IPS-NIHi7 (cell line): ENCODE data around the gene NPC1L1.
A peak's percentile ranks its signal among the peaks of the same experiment; 100 is the strongest.

Source experiments
- DNase-seq: peaks from one replicate; pipeline ENCODE4 v3.0.0; 2012; ENCODE audit warnings: mixed read lengths; ENCODE audit errors: extremely low spot score

Gene NPC1L1

DNA sequence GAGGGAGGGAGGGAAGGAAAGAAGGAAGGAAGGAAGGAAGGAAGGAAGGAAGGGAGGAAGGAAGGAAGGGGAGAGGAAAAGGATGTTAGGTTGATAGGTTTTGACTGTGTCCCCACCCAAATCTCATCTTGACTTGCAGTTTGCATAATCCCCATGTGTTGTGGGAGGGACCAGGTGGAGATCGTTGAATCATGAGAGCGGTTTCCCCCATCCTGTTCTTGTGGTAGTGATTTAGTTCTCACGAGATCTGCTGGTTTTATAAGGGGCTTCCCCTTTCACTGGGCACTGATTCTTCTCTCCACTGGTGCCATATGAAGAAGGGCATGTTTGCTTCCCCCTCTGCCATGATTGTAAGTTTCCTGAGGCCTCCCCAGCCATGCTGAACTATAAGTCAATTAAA is 35.5 kb downstream of the NPC1L1 start:
- DNase-seq: no peak

- no peak for DNase-seq
Measured at GRCh38 chr7:44498230-44498954, 42.7 kb downstream of the NPC1L1 start.

GRCh38 chr7:44497155-44498027 is 43.7 kb downstream of the NPC1L1 start:
- no peak for DNase-seq

GRCh38 chr7:44496385-44496784 is 44.7 kb downstream of the NPC1L1 start:
- no peak for DNase-seq

DNA sequence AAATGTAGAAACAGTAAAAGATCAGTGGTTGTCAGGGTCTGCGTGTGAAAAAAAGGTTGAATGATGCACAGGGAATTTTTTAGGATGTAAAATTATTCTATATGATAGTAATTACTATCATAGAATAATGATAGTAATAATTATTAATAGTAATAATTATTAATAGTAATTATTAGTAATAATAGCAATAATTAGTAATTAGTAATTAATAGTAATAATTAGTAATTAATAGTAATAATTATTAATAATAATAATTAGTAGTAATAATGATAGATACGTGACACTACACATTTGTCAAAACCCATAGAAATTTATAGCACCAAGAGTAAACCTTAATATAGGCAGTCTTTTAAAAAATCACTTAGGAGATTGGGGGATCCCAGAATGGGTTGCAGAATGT is 46.2 kb downstream of the NPC1L1 start:
- DNase-seq: no peak

DNA sequence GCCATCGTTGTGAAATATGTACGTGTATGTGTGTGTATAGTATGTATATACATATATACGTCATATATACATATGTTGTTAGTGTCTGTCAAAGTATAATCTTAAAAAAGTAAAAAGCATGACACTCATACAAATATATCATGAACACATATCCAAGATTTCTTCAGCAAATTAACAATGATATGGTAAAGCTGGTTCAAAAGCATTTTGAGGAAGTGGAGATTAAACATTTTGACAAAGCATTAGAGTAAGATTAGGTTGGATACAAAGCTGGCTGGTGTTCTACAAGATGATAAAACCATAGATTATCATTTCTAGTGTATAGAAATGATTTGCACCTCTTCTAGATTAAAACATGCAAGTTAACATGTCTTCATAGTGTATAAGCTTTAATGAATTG is 49.9 kb downstream of the NPC1L1 start:
- no peak for DNase-seq

GRCh38 chr7:44490351-44491200 is 50.6 kb downstream of the NPC1L1 start, which contains the start of gene NUDCD3:
TSS of gene NUDCD3 (minus strand) at chr7:44490658. CDS start at chr7:44490600, 58 bp downstream.
- DNase-seq: peak; percentile 94

DNA sequence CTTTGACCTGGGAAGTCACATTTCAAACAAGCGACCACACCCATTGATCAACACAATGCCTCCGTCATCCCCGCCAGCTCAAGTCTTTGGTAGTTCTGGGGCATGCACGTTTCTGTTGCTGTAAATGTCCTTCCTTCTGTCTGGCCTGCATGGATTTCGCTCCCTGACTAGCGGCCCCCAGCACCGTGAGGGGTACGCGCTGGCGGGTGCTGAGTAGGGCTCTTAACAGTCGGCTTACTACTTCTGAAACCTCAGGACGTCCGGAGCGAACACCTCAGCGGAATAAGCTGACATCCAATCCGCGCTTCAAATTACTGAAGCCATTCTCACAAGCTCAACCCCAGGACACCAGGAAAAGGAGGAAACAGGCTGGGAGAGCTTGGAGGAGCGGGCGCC is 51.2 kb downstream of the NPC1L1 start:
- peak; percentile 26 for DNase-seq

DNA sequence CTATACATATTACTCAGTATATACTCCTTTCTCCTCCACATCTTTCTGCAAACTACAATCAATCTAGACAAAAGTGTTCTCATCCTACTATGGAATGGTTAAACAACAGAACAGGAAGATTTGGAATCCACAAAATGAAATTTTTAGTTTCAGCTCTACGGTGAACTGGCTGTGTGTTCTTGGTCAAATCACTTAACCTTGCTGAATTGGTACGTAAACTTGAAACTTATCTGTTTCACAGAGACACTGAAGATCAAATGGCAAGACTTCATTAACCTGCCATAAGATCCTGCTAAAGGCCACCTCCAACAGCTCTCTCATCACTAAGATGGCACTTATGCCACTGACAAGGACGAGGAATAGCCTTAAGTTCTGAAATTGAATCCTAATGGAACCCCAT is 52.2 kb downstream of the NPC1L1 start:
- DNase-seq: no peak

DNA sequence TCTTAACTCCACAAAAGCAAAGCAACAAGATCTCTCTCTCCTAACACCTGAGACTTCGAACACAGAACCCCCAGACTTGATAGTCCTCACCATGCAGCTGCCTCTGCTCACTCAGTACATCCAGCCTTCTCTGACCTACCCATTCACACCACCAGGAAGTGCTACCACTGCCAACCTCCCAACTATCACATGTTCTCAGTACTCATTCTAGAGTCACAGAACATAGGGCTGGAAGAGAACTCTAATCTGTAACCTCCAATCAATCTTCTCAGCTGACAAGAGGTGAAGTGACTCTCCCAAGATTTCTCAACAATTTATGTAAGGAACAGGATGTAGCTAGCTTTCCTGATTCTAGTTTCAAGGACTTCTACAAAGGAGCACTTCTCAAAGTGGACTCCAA is 54.4 kb downstream of the NPC1L1 start:
- no peak for DNase-seq

GRCh38 chr7:44486001-44486400 is 55.1 kb downstream of the NPC1L1 start:
- DNase-seq: no peak

DNA sequence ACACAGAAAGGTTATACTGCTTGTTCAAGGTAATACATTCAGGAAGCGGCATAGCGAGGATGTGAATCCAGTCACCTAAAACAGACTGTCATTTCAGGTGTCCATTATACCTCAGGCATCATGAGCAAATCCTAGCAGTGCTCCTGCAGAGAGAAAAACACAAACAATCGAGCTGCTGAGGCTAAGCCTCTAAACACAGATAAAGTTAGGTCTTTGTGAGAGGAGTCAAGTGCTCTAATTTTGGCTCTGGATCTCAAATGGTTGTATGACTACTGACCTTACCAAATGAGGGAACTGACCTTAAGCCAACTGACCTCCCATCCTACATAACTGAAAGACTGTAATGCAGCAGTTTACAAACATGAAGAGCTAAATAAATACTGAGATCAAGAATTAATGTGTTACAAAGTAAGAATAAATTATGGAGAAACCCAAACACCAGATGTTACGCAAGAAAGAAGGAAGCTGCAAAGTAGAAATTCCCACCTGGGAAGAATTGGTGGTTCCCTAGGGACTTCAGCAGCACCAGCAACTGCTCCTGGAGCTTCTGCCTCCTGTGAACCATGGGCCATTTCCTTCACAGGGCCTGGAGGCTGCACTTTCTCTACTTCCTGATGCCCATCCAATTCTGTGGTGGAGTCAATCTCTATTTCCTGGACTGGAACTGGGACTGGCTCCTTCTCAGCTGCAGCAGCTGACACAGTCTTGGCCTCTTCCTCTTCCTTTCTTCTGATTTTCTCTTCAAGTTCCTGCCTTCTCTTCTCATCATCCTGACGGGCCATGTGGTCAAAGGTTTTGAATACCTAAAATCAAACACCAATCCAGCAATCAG is 56.4 kb downstream of the NPC1L1 start:
- no peak for DNase-seq

DNA sequence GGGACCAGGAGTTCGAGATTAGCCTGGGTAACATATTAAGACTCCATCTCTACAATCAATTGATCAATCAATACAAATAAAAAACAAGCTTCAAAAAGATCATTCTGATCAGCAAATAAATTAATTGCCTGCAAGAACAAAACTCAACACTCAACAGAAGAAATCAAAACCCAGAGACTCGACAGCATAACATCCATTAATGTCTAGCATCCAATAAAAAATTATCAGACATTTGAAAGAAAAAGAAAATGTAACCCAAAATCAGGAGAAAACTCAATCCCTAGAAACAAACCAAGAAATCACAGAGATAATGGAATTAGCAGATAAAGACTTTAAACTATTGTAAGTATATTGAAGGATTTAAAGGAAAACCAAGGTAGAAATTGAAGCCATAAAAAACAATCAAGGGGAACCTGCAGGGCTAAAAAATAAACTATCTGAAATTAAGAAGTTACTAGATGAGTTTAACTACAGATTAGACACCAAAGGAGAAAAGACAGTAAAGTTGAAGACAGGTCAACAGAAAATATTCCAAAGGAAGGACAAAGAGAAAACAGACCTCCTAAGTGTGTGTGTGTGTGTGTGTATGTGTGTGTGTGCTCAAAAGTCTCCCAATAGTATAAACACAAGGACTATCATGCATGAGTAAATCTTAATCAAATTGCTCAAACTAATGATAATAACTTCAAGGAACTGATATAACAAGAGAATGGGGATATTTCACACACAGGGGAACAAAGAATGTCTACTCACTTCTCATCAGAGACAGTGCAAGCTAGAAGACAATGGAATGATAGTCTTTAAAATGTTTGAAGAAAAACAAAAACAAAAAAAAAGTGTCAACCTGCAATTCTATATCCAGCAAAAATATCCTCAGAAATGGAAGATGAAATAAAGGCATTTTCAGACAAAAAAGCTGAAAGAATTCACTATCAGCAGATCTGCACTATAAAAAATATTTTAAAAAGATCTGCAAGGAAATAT is 58.3 kb downstream of the NPC1L1 start:
- no peak for DNase-seq

GRCh38 chr7:44477938-44478337 is 63.2 kb downstream of the NPC1L1 start:
- DNase-seq: no peak

- DNase-seq: peak; percentile 94
Measured at GRCh38 chr7:44477063-44477830, 63.9 kb downstream of the NPC1L1 start.

DNA sequence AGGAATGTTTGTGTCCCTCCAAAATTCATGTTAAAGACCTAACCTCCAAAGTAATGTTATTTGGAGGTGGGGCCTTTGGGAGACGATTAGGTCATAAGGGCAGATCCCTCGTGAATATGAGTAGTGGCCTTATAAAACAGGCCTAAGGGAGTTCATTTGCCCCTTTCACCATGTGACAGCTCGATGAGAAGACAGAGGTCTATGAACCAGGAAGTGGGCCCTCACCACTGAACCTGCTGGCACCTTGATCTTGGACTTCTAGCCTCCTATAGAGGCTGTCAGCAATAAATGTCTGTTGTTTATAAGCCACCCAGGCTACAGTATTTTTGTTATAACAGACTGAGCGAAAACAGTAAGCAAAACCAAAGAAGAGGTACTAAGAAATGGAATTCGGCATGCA is 64.8 kb downstream of the NPC1L1 start:
- no peak for DNase-seq

DNA sequence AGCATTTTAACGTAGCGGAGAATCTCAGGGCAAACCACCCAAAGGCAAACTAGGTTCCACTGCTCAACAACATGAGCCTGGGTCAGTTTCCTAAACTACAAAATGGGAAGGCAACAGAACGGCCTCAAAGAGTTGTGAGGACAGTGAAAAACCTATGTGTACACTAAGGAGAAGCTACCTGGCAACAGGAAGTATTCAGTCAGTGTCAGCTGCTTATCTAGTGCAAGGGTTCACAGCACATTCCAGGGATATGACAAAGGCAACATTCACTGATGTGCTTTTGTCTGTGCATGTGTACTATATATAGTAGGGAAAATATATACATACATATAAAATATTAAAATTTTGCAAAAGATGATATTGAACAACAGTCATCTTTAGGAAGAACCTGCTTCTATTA is 67.8 kb downstream of the NPC1L1 start:
- DNase-seq: no peak

- DNase-seq: no peak
Measured at GRCh38 chr7:44472843-44473242, 68.3 kb downstream of the NPC1L1 start.

- DNase-seq: no peak
Measured at GRCh38 chr7:44471850-44472249, 69.3 kb downstream of the NPC1L1 start.
